HCT116 (cell line): ENCODE results near the gene ADK. TPM values are rescaled to one million over a fixed set of nuclear protein-coding genes. Genes with fewer than 3 reads are reported as not detected.

Experiments used
- ATAC-seq: fragments of 200-7000 bp; cut with Tn5 transposase; 2 replicates; pipeline ENCODE4 v1.9.1; 2020; ENCODE audit warnings: mild to moderate bottlenecking, moderate library complexity
- BruUV-seq: library from RNA; stranded (reverse); fragments of 400-500 nt; replicated peaks from 2 replicates; lab custom pipeline; 2021; lab: Mats Ljungman, UMichigan
- CTCF ChIA-PET: fragments of 300-600 bp; sonication (Branson Sonifier 250); formaldehyde crosslinking; loops from one replicate; lab custom pipeline; 2021; ENCODE audit warnings: antibody characterized with exemption; lab: Charles Lee
- POLR2A ChIA-PET: fragments of 300-600, 350-600 bp; sonication (Branson Sonifier 250); formaldehyde crosslinking; loops from one replicate; lab custom pipeline; 2021; ENCODE audit warnings: antibody characterized with exemption; lab: Charles Lee
- RAD21 ChIA-PET, 2 experiments: fragments of 300-600 bp; sonication (Branson Sonifier 250); formaldehyde crosslinking; loops; one replicate each; lab custom pipeline; 2023; ENCODE audit warnings: low total read pairs in 2 of 2; ENCODE audit not compliant: uncharacterized antibody in 2 of 2, unreplicated experiment in 2 of 2, low non-redundant PET in 1 of 2; lab: Charles Lee
- DNase-seq: peaks from one replicate; pipeline ENCODE4 v3.0.0-alpha.2; 2010; ENCODE audit warnings: low read depth, low spot score
- H2AFZ ChIP-seq: fragments of 200-600 bp; shearing (Covaris generic), sonication (generic); 2 replicates; pipeline ENCODE4 v1.6.1; 2017; ENCODE audit warnings: low read depth, mixed run types, mixed read lengths, antibody characterized with exemption, low read length; ENCODE audit not compliant: poor library complexity, severe bottlenecking
- H3K27ac ChIP-seq: 2 replicates; pipeline ENCODE4 v1.5.1; 2012; ENCODE audit warnings: low read depth, low read length
- H3K27me3 ChIP-seq: fragments of 200-600 bp; sonication (generic); 2 replicates; pipeline ENCODE4 v1.6.1; 2016; ENCODE audit warnings: mixed run types, low read length, mixed read lengths; ENCODE audit not compliant: insufficient read depth
- H3K36me3 ChIP-seq, 2 experiments: fragments of 200-500 bp in 1 of 2; fragments of 200-600 bp in 1 of 2; sonication (Bioruptor generic) in 1 of 2; sonication (generic) in 1 of 2; 2 replicates each; pipeline versions ENCODE4 v1.5.1 to v1.6.1; 2014 to 2016; ENCODE audit warnings: low read length in 2 of 2, inconsistent platforms in 1 of 2, mixed read lengths in 1 of 2, mixed run types in 1 of 2; ENCODE audit not compliant: insufficient read depth in 2 of 2, control insufficient read depth in 1 of 2
- H3K4me1 ChIP-seq, 2 experiments: fragments of 200-600 bp in 1 of 2; sonication (generic) in 1 of 2; 2 replicates each; pipeline versions ENCODE4 v1.5.1 to v1.6.1; 2012 to 2017; ENCODE audit warnings: low read length in 2 of 2, inconsistent platforms in 1 of 2, mild to moderate bottlenecking in 1 of 2, mixed read lengths in 1 of 2, mixed run types in 1 of 2, moderate library complexity in 1 of 2; ENCODE audit not compliant: insufficient read depth in 2 of 2, control insufficient read depth in 1 of 2
- H3K4me2 ChIP-seq: fragments of 200-600 bp; sonication (generic); 2 replicates; pipeline ENCODE4 v1.6.1; 2017; ENCODE audit warnings: mixed run types, low read length, mixed read lengths
- H3K4me3 ChIP-seq, 2 experiments: fragments of 200-600 bp in 1 of 2; sonication (generic) in 1 of 2; replicated peaks in 1 of 2; 2 replicates each; pipeline ENCODE4 v1.5.1; 2011 to 2016; ENCODE audit warnings: low read length in 2 of 2, control low read depth in 1 of 2, low read depth in 1 of 2, mild to moderate bottlenecking in 1 of 2, mixed read lengths in 1 of 2, mixed run types in 1 of 2
- H3K79me2 ChIP-seq: fragments of 200-600 bp; sonication (generic); 2 replicates; pipeline ENCODE4 v1.6.1; 2017; ENCODE audit warnings: mild to moderate bottlenecking, mixed run types, low read length, moderate library complexity, mixed read lengths; ENCODE audit not compliant: insufficient read depth
- H3K9ac ChIP-seq: fragments of 200-600 bp; sonication (generic); 2 replicates; pipeline ENCODE4 v1.6.1; 2016; ENCODE audit warnings: low read length, mixed read lengths
- H3K9me2 ChIP-seq: fragments of 200-600 bp; sonication (generic), shearing (Covaris generic); 2 replicates; pipeline ENCODE4 v1.6.1; 2017; ENCODE audit warnings: mixed run types, mild to moderate bottlenecking, moderate library complexity; ENCODE audit not compliant: insufficient read depth
- H3K9me3 ChIP-seq, 2 experiments: fragments of 200-500 bp in 1 of 2; fragments of 200-600 bp in 1 of 2; sonication (Bioruptor generic) in 1 of 2; sonication (generic) in 1 of 2; 2 replicates each; pipeline ENCODE4 v1.6.1; 2014 to 2017; ENCODE audit warnings: low read length in 2 of 2, mixed read lengths in 2 of 2, inconsistent platforms in 1 of 2, low read depth in 1 of 2, mild to moderate bottlenecking in 1 of 2, mixed run types in 1 of 2, moderate library complexity in 1 of 2; ENCODE audit not compliant: control insufficient read depth in 1 of 2, insufficient read depth in 1 of 2
- H4K20me1 ChIP-seq: fragments of 200-600 bp; sonication (generic), shearing (Covaris generic); 2 replicates; pipeline ENCODE4 v1.6.1; 2017; ENCODE audit warnings: mixed run types, mild to moderate bottlenecking, moderate library complexity; ENCODE audit not compliant: insufficient read depth
- EGR1 ChIP-seq: IDR thresholded peaks from 2 replicates; pipeline ENCODE4 v1.6.1; 2012; ENCODE audit warnings: low read depth
- EZH2 ChIP-seq: fragments of 200-600 bp; sonication (generic); IDR thresholded peaks from 2 replicates; pipeline ENCODE4 v1.6.1; 2017; ENCODE audit warnings: antibody characterized with exemption, mixed run types
- FOSL1 ChIP-seq: IDR thresholded peaks from 2 replicates; pipeline ENCODE4 v1.6.1; 2012; ENCODE audit warnings: low read depth
- POLR2A ChIP-seq: IDR thresholded peaks from 2 replicates; pipeline ENCODE4 v1.7.0; 2011; ENCODE audit warnings: borderline replicate concordance; ENCODE audit not compliant: insufficient read depth, insufficient read length; ENCODE audit errors: extremely low read depth
- RAD21 ChIP-seq: IDR thresholded peaks from 2 replicates; pipeline ENCODE4 v1.6.1; 2012; ENCODE audit warnings: low read depth, mild to moderate bottlenecking
- SIN3A ChIP-seq: IDR thresholded peaks from 2 replicates; pipeline ENCODE4 v1.6.1; 2012; ENCODE audit warnings: low read depth
- SP1 ChIP-seq: IDR thresholded peaks from 2 replicates; pipeline ENCODE4 v1.6.1; 2012; ENCODE audit warnings: low read depth
- SRF ChIP-seq: IDR thresholded peaks from 2 replicates; pipeline ENCODE4 v1.6.1; 2012; ENCODE audit warnings: low read depth
- ZNF274 ChIP-seq: fragments of 200-500 bp; sonication (Bioruptor generic); IDR thresholded peaks from 2 replicates; pipeline ENCODE4 v1.6.1; 2014; ENCODE audit warnings: mild to moderate bottlenecking, low read depth, low read length, inconsistent platforms
- intact Hi-C: fragments of 100-400 bp; cut with micrococcal nuclease; formaldehyde crosslinking; loops from 2 replicates; pipeline ENCODE4 v1.10.0; 2022
- total RNA-seq: library from RNA; stranded (reverse); gene quantifications from one replicate; pipeline ENCODE4 v1.2.1, GENCODE V29; 2021; ENCODE audit not compliant: unreplicated experiment
- TF ChIP-seq, protein P1 (sequence below), 3 experiments: fragments of 200-600 bp in 1 of 3; sonication (generic) in 1 of 3; IDR thresholded peaks in 2 of 3; conservative IDR thresholded peaks in 1 of 3; 2 replicates each; pipeline ENCODE4 v1.5.1; 2012 to 2017; ENCODE audit warnings: low read depth in 2 of 3, low read length in 2 of 3, antibody characterized with exemption in 1 of 3, borderline replicate concordance in 1 of 3, control low read depth in 1 of 3, mild to moderate bottlenecking in 1 of 3, mixed read lengths in 1 of 3, mixed run types in 1 of 3, moderate library complexity in 1 of 3; ENCODE audit not compliant: insufficient read depth in 1 of 3
- TF ChIP-seq, protein P2 (sequence below): IDR thresholded peaks from 2 replicates; pipeline ENCODE4 v1.6.1; 2012

ADK gene
- total RNA-seq, 1 experiment from 2014 or later, result 55.0 TPM

DNA sequence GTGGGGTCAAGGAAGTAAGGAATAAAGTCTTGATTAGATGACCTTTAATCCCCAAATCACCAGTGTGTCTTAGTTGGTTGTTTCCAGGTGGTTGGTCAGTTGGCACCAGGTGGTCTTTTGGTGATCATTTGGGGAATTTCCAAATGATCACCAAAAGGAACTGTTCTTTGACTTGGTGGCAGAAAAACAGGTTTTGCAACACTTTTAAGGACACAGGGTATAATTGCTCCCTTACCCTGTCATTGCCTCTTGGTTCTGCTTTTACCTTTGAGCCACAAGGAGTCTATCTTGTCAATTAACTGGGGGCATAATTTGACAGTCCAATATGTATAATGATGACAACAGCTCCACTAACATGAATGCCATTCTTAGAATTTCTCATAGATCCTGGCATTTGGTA is 104.2 kb downstream of the ADK start:
- Histone ChIP-seq H3K4me3 (no peak overlapping the region), H3K4me1 (peaks cover 10 to 16% of the 10 kb centered on the region in 2 experiments; a peak in 3 of 4 replicates), H4K20me1 (no peaks in the 10 kb centered on the region; the same call in 1 of the 2 replicates), H3K79me2 (no peaks in the 10 kb centered on the region; the same call in 1 of the 2 replicates), H3K27ac (no peak overlapping the region), H3K4me2 (peak overlapping the region; percentile 24), H2AFZ (no peak overlapping the region), H3K9ac (no peak overlapping the region), H3K9me3 (no peaks in the 10 kb centered on the region), H3K9me2 (no peaks in the 10 kb centered on the region), H3K36me3 (no peaks in the 10 kb centered on the region), H3K27me3 (no peaks in the 10 kb centered on the region)
- DNase-seq (no peak), ATAC-seq (no peak; the same call in 1 of the 2 replicates)
- ChIA-PET RAD21 (no interaction called here), CTCF (interaction anchor here (1.0 to 3.7 kb wide), 2 partner anchors 11 kb away, joined by 3 to 14 read pairs; no protein-coding TSS in a partner anchor), POLR2A (no interaction called here)
- TF ChIP-seq ZNF274, result no peak
- TF ChIP-seq FOSL1, result no peak
- no peak for TF ChIP-seq EZH2
- TF ChIP-seq SP1, result peak; percentile 17; the same call in 1 of the 2 replicates
- 0 out of 2 replicates have a peak, but pooled peaks have one; percentile 21 for TF ChIP-seq SIN3A
- TF ChIP-seq RAD21, result no peak
- TF ChIP-seq, protein P1, sequence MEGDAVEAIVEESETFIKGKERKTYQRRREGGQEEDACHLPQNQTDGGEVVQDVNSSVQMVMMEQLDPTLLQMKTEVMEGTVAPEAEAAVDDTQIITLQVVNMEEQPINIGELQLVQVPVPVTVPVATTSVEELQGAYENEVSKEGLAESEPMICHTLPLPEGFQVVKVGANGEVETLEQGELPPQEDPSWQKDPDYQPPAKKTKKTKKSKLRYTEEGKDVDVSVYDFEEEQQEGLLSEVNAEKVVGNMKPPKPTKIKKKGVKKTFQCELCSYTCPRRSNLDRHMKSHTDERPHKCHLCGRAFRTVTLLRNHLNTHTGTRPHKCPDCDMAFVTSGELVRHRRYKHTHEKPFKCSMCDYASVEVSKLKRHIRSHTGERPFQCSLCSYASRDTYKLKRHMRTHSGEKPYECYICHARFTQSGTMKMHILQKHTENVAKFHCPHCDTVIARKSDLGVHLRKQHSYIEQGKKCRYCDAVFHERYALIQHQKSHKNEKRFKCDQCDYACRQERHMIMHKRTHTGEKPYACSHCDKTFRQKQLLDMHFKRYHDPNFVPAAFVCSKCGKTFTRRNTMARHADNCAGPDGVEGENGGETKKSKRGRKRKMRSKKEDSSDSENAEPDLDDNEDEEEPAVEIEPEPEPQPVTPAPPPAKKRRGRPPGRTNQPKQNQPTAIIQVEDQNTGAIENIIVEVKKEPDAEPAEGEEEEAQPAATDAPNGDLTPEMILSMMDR (IDR thresholded peaks at IDR 0.05 in 2 of 3, conservative IDR thresholded peaks at IDR 0.05 in 1 of 3; ENCODE audit: borderline replicate concordance in 1 of 3, insufficient read depth in 1 of 3, low read depth in 2 of 3, low read length in 2 of 3), result no peak
- no peak for TF ChIP-seq EGR1
- no peak for TF ChIP-seq POLR2A
- TF ChIP-seq, protein P2, sequence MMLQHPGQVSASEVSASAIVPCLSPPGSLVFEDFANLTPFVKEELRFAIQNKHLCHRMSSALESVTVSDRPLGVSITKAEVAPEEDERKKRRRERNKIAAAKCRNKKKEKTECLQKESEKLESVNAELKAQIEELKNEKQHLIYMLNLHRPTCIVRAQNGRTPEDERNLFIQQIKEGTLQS, result no peak
- no peak for TF ChIP-seq SRF
- no TSS peak for BruUV-seq
- intact Hi-C loops, result no loop called here
